ENCODE measurements around the gene TXNRD3. TPM values are rescaled to one million over a fixed set of nuclear protein-coding genes. Genes with fewer than 3 reads are reported as not detected.

The TXNRD3 gene
- total RNA-seq, 6 donors from 2014 or later, result 7.6 to 14.4 (median 12.4) TPM

DNA sequence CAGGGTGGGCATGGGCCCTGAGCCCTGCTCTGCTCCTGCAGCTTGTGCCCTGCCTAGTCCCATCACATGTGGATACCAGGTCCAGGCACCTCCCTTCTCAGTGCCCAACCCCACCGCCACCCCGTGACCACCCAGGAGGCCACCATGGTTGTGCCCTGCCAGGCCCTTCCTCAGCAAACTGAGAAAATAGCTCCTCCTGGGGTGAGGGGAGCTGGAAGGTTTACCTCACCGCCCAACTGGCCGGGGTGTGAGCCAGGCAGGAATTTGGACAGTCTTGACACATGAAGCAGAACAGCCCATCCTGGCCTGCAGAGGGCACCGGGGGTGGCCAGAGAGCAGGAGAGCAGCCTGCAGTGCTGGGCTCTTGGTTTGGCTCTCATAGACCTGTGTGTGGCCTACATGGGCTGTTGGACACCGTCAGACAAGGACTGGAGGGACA lies 84.8 kb downstream of the TXNRD3 start:
- no peak for TF ChIP-seq POLR2A (IDR thresholded peaks at IDR 0.05)
- no peak for TF ChIP-seq POLR2AphosphoS5 (IDR thresholded peaks at IDR 0.05)
- TF ChIP-seq, protein P1, sequence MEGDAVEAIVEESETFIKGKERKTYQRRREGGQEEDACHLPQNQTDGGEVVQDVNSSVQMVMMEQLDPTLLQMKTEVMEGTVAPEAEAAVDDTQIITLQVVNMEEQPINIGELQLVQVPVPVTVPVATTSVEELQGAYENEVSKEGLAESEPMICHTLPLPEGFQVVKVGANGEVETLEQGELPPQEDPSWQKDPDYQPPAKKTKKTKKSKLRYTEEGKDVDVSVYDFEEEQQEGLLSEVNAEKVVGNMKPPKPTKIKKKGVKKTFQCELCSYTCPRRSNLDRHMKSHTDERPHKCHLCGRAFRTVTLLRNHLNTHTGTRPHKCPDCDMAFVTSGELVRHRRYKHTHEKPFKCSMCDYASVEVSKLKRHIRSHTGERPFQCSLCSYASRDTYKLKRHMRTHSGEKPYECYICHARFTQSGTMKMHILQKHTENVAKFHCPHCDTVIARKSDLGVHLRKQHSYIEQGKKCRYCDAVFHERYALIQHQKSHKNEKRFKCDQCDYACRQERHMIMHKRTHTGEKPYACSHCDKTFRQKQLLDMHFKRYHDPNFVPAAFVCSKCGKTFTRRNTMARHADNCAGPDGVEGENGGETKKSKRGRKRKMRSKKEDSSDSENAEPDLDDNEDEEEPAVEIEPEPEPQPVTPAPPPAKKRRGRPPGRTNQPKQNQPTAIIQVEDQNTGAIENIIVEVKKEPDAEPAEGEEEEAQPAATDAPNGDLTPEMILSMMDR (IDR thresholded peaks at IDR 0.05), result no peak
- no peak for TF ChIP-seq EP300 (IDR thresholded peaks at IDR 0.05)
- Histone ChIP-seq H3K4me3 (no peak overlapping the region), H3K4me1 (no peaks in the 10 kb centered on the region), H3K27me3 (no peaks in the 10 kb centered on the region), H3K27ac (no peak overlapping the region), H3K36me3 (no peaks in the 10 kb centered on the region), H3K9me3 (no peaks in the 10 kb centered on the region)
- DNase-seq (peak in 1 of 2 donors; percentile 80), ATAC-seq (ENCODE audit: low FRiP score in 2 of 2) (peak in 1 of 2 donors; percentile 32)
- 44 to 76% methylated on average over 2 to 6 of the region's 6 CpGs for WGBS, 2 donors

DNA sequence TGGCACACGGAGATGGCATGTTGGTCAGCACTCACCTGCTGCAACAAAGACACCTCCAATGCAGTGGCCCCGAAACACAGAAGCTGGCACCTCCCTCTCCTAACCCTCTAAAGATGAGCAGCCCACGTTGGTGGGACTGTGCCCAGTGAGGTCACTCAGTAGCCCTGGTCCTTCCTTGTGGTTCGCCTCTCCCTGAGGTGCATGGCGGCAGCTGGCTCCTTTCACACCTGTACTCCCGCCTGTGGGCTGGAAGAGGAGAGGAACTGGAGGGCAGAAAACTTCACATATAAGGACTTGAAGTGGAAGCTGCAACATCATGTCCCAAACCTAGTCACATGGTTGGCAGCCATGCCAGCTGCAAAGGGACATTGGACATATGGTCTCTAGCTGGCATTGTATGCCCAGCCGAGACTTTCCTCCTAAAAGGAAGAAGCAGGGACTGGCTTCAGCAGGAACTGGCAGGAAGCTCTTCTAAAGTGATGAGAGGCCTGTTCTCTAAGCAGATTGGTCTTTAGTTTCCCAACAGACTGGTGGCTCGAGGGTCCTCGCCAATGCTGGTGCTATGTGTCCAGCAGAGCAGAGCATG lies 85.4 kb downstream of the TXNRD3 start:
- Histone ChIP-seq H3K27me3 (no peaks in the 10 kb centered on the region), H3K4me1 (no peaks in the 10 kb centered on the region), H3K4me3 (no peak overlapping the region), H3K27ac (no peak overlapping the region), H3K36me3 (no peaks in the 10 kb centered on the region), H3K9me3 (no peaks in the 10 kb centered on the region)
- ATAC-seq (ENCODE audit: low FRiP score in 2 of 2) (no peak), DNase-seq (no peak)
- TF ChIP-seq POLR2AphosphoS5 (IDR thresholded peaks at IDR 0.05), result no peak
- TF ChIP-seq POLR2A (IDR thresholded peaks at IDR 0.05), result no peak
- TF ChIP-seq, protein P1 (IDR thresholded peaks at IDR 0.05), result no peak
- no peak for TF ChIP-seq EP300 (IDR thresholded peaks at IDR 0.05)
- 72 to 90% methylated on average over 5 to 9 of the region's 9 CpGs for WGBS, 2 donors

DNA sequence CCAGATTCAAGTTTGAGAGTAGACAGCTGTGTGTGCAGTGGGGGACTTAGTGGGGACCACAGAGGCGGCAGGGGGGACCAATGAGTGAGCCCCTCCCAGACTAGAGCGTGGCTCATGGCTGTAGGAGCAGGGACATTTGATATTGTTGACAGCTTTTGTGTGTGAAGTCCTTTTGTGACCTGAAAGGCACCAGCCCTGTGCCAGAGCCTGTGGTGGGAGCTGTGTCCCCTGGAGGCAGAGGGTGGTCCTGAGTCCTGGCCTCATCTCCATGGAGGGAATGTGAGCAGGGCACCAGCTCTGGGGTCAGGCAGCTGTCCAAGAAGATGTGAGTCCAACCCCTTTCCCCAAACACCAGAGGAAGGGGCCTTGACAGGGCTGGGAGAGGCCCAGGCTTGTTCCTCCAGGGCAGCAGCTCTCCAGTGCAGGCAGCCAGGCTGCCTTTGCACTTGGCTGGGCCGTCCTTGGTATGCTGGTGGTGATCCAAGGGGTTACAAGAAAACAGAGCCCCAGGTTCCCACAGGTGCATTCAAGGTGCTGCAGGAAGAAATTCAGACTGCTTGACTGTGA lies 86.1 kb downstream of the TXNRD3 start:
- TF ChIP-seq, protein P1 (IDR thresholded peaks at IDR 0.05), result no peak
- TF ChIP-seq POLR2AphosphoS5 (IDR thresholded peaks at IDR 0.05), result no peak
- TF ChIP-seq EP300 (IDR thresholded peaks at IDR 0.05), result no peak
- TF ChIP-seq POLR2A (IDR thresholded peaks at IDR 0.05), result no peak
- DNase-seq (peak in 1 of 2 donors; percentile 20), ATAC-seq (ENCODE audit: low FRiP score in 2 of 2) (no peak)
- H3K4me3 ChIP-seq, result no peak overlapping the region
- WGBS, 2 donors, result 75 to 88% methylated on average over 2 to 3 of the region's 3 CpGs
- no peak overlapping the region for H3K27ac ChIP-seq
- H3K36me3 ChIP-seq, result no peaks in the 10 kb centered on the region
- no peaks in the 10 kb centered on the region for H3K27me3 ChIP-seq
- no peaks in the 10 kb centered on the region for H3K9me3 ChIP-seq
- H3K4me1 ChIP-seq, result no peaks in the 10 kb centered on the region

DNA sequence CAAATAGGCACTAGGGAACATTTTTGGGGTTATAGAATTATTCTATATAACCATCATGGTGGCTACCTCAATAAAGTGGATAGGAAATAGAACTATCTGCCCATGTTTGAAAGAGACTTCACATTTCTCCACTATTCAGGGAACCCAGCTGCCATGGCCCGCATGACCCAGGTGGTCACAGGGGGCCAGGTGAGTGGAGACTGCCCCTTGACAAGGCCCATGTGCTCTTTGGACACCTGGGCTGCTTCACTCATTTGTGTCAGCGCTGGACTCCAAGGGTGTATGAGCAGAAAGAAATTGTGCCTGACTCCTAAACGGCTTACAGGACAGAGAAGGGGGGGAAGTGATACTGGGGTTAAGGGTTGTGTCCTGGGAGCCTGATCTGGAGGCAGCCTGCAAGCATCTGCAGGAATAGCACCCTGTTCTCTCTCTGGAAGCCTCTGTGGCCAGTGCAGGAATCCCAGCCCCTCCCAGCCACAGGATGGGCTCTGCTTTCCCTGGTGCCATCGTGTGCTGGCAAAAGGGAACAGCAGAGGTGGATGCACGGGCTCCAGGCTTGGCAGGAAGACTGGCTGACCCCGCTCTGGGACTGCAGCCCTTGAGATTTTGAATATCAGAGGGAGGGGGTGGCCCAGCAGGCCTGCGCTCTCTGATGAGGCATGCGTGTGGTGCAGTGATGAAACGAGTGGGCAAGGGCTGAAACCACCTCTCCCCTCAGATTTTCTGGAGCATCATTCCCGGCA lies 87.1 kb downstream of the TXNRD3 start:
- no peaks in the 10 kb centered on the region for H3K9me3 ChIP-seq
- ATAC-seq (ENCODE audit: low FRiP score in 2 of 2) (no peak), DNase-seq (peak in 1 of 2 donors; percentile 13)
- no peaks in the 10 kb centered on the region for H3K27me3 ChIP-seq
- WGBS, 2 donors, result 63 to 68% methylated on average over 9 to 10 of the region's 10 CpGs
- no peaks in the 10 kb centered on the region for H3K36me3 ChIP-seq
- H3K27ac ChIP-seq, result no peak overlapping the region
- no peaks in the 10 kb centered on the region for H3K4me1 ChIP-seq
- no peak overlapping the region for H3K4me3 ChIP-seq
- TF ChIP-seq, protein P1 (IDR thresholded peaks at IDR 0.05), result no peak
- TF ChIP-seq POLR2AphosphoS5 (IDR thresholded peaks at IDR 0.05), result no peak
- no peak for TF ChIP-seq EP300 (IDR thresholded peaks at IDR 0.05)
- TF ChIP-seq POLR2A (IDR thresholded peaks at IDR 0.05), result no peak

Data from upper lobe of left lung (tissue), 6 donors.